GM21723 (cell line): ENCODE measurements around the gene YJU2.

Experiments
- ATAC-seq: cut with Tn5 transposase; IDR thresholded peaks from one replicate; pipeline ENCODE4 v1.9.1; 2021; ENCODE audit warnings: mild to moderate bottlenecking, moderate library complexity; ENCODE audit not compliant: unreplicated experiment

Gene YJU2

DNA sequence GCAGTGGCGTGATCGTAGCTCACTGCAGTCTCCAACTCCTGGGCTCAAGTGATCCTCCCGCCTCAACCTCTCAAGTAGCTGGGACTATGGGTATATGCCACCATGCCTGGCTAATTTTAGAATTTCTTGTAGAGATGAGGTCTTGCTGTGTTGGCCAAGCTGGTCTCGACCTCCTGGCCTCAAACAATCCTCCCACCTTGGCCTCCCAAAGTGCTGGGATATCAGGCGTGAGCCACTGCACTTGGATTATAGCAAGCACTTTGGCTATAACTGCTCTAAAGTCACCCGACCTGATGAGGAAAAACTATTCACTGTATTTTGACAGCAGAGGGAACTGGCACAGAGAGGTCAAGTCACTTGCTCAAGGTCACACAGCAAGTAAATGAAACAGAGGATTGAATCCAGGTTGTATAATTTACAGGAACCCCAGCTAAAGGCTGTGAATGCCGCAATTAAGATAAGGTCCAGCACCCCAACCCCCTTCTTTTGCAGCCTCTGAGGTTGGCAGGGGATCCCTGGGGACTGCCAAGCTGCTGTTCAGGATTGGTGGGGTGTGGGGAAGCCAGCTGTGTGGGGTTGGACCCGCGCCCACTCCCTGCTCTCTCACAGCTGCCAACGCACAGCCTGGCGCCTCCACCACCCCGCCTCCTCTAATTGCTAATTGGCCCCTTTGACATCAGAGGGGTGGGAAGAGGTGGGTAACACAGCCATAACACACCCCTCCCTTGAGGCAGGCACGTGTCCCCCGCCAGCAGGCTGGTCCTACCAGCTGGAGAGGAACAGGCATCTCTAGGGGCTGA, 49.3 kb downstream of the YJU2 start:
- ATAC-seq, result no peak

GRCh38 chr19:4297901-4298809, 51.3 kb downstream of the YJU2 start:
- no peak for ATAC-seq

- ATAC-seq, result no peak
Measured at GRCh38 chr19:4298810-4299550, 52.1 kb downstream of the YJU2 start.

DNA sequence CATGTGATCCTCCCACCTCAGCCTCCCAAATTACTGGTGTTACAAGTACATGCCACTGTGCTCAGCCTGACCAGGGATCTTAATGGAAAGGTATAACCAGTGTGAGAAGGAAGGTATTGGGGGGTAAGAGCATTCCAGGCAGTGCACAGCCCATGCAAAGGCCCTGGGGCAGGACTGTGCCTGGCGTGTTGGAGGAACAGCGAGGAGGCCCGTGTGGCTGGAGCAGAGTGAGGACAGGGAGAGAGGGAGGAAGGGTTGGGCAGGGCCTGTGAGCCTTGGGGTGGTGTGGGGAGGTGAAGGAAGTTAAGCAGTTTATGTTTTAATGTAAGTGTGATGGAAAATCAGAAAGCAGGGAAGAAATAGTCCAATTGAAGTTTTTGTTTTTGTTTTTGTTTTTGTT, 53.7 kb downstream of the YJU2 start:
- no peak for ATAC-seq

DNA sequence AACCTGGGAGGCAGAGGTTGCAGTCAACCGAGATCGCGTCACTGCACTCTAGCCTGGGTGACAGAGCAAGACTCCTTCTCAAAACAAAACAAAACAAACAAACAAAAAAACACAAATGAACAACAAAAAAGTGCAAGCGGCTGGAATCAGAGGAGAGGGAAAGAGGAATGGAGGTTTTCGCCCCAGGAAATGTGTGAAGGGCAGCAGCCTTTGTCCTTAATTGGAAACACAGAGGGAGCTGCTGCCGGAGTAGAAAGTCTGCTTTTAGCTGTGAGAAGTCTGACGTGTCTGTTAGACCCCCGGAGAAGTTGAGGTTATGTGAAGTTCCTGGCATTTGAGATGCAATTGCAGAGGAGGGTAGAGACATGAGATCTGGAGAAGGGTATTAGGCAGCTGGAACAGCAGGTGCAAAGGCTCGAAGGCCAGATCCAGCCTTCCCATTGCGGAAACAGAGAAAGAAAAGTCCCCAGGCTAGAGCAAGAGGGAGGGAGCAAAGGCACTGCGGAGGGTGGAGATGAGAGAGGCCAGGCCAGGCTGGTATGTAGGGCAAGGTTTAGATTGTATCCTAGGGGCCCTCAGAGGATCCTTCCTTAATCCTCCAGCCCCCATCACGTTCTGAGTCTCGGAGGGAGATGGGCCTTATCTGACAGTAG, 54.8 kb downstream of the YJU2 start:
- no peak for ATAC-seq

DNA sequence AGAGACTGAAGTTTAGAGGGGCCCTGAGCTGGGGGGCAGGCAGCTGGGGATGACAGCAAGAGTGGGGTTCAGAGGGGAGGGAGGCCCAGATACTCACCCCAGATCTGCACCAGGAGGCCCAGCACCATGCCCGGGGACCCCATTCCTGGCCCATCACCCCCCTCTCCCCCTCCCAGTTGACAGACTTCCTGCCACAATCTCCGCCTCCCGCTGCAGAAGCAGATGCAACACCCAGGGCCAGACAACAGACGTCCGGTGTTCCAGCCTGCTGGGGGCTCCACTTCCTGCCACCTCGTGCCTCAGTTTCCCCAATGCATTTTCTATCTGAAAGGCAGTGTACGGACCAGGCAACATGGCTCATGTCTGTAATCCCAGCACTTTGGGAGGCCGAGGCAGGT, 55.4 kb downstream of the YJU2 start, which contains the start of gene TMIGD2:
Gene TMIGD2, minus strand, starts transcription at position 147 of the 398 bp plus-strand sequence. Its CDS starts 4 bp downstream, at position 143.
- no peak for ATAC-seq

- ATAC-seq, result no peak
Measured at GRCh38 chr19:4303819-4304537, 57.1 kb downstream of the YJU2 start.

GRCh38 chr19:4304538-4305256, 57.8 kb downstream of the YJU2 start, which contains the start of gene FSD1:
Gene FSD1 (plus strand): TSS chr19:4304598. CDS start chr19:4304747, 149 bp downstream.
- no peak for ATAC-seq

GRCh38 chr19:4305257-4305612, 58.4 kb downstream of the YJU2 start:
- ATAC-seq, result no peak

DNA sequence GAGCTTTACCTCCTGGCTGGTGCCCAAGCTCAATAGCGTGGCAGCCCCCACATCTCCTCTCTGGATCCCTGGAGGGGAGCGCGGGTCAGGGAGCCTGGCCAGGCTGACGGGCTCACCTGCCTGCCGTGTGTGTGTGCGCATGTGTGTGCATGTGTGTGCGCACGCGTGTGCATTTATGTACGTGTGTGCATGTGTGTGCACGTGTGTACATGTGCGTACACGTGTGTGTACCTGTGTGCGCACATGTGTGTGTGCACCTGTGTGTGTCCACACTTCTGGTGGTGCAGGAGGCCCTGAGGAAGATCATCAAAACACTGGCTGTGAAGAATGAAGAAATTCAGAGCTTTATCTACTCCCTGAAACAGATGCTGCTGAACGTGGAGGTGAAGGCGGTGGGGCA, 58.8 kb downstream of the YJU2 start:
- no peak for ATAC-seq

DNA sequence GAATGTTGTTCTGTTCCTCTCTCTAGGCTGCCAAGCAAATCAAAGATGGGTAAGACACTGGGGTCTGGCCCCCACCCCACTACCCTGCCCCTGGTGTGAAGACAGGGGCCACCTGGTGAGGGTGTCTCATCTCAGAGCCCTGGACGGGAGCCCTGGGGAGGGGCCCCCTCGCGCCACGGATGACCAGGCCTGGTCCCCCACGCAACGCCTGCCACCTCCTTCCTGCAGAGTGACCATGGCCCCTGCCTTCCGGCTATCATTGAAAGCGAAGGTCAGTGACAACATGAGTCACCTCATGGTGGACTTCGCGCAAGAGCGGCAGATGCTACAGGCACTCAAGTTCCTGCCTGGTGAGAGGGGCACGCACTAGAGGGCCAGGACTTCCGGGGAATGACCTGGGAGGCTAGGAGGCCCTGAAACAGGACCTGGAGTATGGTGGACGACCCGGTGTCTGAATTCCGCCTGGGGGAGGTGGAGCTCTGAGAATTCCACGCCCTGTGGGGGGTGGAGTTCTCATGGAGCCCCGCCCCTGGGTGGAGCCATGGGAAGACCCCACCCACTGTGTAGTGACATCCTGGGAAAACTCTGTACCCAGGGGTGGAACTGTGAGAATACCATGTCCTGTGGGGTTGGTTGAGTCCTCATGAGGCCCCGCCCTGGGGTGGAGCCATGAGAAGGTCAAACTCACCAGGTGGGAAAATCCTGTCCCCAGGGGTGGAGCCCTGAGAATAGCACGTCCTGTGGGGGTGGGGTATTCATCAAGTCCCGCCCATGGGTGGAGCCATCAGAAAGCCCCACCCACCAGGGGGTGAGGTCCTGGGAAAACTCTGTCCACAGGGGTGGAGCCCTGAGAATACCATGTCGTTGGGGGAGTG, 63.6 kb downstream of the YJU2 start:
- no peak for ATAC-seq

GRCh38 chr19:4313847-4314490, 67.1 kb downstream of the YJU2 start:
- ATAC-seq, result no peak

DNA sequence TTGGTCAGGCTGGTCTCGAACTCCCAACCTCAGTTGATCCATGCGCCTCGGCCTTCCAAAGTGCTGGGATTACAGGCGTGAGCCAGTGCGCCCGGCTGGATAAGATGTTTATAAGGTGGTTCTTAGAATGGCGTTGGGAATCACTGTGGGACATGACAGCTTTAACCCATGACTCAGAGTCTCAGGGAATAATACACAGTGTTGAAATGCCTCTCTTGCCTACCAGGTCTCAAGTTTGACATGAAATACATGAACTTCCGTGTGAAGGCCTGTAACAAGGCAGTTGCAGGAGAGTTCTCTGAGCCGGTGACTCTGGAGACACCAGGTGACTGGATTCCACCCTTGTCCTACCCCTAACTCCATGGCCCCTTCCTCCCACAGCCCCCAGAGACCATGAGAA, 70.1 kb downstream of the YJU2 start:
- ATAC-seq, result no peak

GRCh38 chr19:4318460-4318859, 71.6 kb downstream of the YJU2 start:
- no peak for ATAC-seq
